ENCODE data around the gene SMURF1. TPM values are rescaled to one million over a fixed set of nuclear protein-coding genes. Genes with fewer than 3 reads are reported as not detected.
"Not testable (repeated sequence)": the region's sequence is repeated elsewhere in the genome, so short reads cannot be mapped to it uniquely, and the experiment has no call there.

Gene SMURF1
- total RNA-seq, 1 experiment from 2014 or later, result 15.9 TPM

DNA sequence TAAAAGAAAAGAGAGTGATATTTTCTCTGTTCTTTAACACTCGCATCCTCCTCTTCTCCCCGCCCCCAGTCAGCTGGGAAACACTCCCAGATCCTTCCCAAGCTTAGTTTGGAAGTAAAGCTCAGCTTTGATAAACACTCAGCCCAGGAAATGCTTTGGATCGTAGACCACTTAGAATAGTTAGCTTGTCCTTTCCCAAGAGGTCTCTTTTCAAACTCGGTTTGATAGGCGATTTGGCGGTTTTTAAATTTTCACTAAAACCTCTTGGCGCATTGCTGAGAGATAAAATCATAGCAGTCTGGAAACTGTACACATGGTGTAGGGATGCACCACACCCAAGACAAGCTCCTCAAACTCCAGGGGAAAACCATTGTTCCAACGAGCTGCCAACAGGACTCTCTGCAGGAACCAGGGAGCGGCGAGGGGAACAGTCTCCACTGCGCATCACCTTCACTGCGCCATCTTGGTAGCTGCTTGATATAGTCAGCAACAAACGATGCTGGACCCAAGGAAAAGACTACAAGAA, 22.3 kb downstream of the SMURF1 start:
- peak; percentile 35 for DNase-seq (ENCODE audit: low read depth)

DNA sequence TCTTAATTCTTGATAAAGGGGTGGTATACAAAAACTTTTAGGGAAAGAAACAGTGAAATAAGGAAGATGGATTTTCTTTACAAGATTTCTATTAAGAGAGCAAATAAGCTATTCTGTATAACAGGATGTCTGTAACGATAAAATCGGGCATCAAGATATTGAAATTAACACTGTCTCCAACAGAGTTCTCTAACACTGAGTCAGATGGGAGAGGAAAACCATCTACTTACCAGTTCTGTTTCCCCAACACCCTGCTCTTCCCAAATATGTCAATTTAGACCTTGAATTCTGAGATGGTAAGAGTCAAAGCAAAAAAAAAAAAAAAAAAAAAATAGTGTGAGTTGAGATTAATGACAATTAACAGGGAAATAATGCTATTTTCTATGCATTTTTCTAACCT, 23.0 kb downstream of the SMURF1 start:
- no peak for DNase-seq (ENCODE audit: low read depth)

DNA sequence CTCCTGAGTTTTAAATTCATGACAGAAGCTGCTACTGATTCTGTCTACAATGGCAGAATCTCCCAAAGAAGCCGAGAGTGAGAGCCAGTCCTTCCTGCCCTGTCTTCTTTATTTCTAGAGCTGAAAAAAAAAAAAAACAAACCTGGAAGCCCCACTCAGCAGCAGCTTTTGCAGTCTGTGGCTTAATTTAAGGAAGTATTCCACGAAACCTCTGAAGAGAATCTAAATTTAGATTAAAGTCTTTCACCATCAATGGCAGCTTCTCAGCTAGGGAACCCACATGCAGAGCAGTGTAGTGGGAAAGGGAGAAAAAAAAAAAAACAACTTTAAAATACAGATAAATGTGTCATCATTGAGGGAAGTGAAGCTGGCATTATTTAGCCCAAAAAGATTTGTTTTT, 23.4 kb downstream of the SMURF1 start:
- DNase-seq (ENCODE audit: low read depth), result peak; percentile 47

DNA sequence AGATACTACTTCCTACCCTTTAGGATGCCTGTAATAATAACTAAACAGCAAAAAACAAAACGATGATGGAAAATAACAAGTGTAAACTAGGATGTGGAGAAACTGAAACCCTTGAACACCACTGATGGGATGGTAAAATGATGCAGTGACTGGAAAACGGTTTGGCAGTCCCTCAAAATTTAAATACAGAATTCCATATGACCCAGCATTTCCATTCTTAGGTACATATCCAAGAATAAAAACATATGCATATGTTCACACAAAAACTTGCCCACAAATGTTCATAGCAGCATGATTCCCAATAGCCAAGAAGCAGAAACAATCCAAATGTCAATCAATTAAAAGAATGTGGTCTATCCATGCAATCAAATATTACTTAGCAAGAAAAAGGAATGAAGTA, 25.8 kb downstream of the SMURF1 start:
- DNase-seq (ENCODE audit: low read depth), result no peak

DNA sequence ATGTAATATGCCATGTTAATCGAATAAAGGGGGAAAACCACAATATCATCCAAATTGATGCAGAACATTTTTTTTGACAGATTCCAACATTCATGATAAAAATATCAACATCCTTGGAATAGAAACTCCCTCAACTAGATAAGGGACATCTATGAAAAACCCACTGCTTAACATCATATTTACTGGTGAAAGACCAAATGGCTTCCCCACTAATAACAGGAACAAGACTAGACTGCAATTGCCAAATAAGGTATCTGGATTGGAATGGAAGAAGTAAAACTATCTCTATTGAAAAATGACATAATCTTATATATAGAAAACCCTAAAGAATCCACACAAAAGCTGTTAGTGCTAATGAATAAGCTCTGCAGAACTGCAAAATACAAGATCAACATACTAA, 27.8 kb downstream of the SMURF1 start:
- no peak for DNase-seq (ENCODE audit: low read depth)

DNA sequence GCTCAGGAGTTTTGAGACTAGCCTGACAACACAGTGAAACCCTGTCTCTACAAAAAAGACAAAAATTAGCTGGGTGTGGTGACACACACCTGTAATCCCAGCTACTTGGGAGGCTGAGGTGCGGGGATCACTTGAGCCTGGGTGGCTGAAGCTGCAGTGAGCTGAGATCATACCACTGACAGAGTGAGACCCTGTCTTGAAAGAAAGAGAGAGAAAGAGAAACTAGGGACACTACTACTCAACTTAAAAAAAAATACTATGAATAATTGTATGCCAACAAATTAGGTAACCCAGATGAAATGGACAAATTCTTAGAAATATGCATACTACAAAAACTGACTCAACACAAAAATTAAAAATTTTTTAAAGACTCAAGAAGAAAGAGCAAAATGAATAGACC, 28.5 kb downstream of the SMURF1 start:
- no peak for DNase-seq (ENCODE audit: low read depth)

DNA sequence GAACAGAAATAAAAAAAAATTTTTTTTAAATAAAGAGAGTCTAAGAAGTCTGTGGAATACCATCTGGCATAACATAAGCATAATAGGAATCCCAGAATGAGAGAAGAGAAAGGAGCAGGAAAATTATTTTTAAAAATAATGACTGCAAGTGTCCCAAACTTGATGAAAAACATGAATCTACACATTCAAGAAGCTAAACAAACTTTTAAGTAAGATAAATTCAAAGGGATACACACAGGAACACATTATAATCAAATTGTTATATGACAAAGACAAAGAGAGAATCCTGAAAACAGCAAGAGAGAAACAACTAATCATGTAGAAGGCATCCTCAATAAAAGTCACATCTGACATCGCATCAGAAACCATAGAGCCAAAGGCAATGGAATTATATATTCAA, 30.9 kb downstream of the SMURF1 start:
- no peak for DNase-seq (ENCODE audit: low read depth)

DNA sequence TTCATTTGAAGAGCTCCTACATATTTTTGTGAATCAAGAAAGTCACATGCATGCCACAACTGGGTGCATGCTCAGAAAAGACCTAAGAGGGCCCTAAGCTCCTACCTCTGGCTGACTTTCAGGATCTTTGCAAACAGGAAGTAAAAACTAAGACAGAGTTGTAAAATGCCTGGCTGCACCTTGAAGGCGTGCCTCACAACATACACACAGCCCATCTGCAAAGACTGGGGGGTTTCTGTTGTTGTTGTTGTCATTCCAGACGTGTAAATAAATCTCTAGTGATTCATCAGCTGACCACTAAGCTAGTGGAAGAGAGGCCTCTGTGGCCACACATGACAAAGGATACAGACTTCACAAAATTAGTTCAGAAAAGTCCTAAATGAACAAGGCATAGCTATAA, 31.8 kb downstream of the SMURF1 start:
- DNase-seq (ENCODE audit: low read depth), result no peak

DNA sequence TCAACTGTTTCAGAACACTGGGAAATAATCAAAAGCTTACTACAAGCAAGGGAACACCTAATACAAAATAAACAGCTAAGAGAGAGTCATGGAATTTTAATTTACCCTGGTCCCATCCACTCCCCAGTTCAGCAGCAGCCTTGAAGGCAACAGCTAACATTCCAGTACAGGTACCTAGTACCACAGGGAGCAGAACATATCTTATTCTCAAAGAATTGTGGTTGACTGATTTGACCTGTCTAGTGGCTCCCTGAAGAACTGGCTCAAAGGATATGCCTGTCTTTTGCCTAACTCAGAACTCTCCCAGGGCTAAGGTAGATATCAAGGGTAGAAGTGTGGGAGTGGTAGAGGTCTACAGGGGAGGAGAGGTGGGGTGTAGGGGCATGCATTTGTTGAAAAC, 32.3 kb downstream of the SMURF1 start:
- DNase-seq (ENCODE audit: low read depth), result no peak

DNA sequence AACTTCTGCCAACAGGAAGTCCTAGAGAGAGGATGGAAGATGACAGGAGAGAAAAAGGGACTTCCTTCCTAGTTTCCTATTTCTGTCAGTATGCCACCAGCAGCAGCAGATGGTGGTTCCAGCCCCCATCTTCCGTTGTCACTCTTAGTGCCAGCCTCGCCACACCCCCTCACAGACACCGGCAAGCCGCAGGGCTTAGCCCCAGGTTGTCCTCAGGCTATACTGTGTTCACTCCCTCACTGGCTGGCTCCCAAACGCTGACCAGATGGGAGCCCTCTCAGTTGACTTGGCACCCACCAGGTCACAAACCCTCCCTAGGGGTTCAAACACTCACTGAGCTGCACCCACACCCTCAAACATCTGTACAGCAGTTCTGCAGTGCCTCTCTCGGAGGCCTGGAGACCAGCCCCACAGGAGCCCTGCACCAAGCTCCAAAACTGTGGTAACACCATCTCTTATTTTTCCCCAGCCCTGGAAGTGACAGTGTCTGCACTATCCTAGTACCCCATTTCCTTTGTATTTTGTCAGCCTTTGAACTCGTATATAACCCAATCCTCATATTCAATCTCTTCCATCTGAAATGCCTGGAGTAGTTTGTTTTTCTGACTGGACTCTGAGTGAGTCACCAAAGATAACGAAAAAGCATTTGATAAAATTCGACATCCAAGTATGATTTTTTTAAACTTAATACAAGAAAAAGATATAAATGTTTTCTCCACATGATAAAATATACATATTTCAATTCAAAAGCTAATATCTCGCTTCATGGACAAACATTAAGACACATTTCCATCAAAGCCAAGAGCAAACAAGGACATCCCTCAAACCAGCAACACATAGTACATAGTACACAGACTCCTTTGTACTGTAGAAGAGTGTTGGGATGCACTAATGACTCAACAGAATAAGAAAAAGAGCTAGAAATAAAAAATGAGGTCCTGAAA, 34.5 kb downstream of the SMURF1 start:
- DNase-seq (ENCODE audit: low read depth), result peak; percentile 67

DNA sequence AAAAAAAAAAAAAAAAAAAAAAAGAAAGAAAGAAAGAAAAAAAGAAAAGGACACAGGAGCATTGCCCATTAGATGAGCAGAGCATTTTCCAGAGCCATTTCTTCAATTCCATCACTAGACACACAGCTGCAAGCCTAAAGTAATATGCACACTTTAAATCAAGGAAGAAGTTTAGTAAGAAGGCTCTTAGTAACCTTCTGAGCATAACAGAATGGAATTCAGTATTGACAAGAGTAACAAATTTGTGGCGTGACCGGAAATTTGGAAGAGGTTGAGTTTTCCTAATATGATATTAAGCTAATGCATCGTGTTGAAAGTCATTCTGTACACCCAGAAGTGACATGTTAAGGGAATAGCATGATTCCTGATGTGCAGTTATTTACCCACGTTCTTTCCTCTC, 35.3 kb downstream of the SMURF1 start:
- no peak for DNase-seq (ENCODE audit: low read depth)

DNA sequence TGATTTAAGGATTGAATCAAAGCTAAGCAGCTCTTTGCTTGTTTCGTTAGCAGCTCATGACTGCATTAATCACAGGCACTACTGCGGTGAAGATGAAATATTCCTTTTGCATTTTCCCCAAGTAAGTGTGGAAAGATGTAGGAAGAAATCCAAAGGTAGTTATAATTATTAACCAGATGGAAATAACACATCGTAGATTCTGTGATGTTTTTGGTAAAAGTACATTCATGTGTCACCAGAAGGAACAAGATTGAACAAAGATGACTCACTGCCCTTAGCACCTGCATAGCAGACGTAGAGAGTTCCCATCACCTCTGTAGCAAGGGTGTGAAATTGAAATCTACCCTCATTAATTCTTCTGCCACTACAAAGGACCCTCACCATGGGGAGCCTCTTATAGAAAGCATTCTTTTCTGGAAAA, 37.1 kb downstream of the SMURF1 start:
- DNase-seq (ENCODE audit: low read depth), result no peak

DNA sequence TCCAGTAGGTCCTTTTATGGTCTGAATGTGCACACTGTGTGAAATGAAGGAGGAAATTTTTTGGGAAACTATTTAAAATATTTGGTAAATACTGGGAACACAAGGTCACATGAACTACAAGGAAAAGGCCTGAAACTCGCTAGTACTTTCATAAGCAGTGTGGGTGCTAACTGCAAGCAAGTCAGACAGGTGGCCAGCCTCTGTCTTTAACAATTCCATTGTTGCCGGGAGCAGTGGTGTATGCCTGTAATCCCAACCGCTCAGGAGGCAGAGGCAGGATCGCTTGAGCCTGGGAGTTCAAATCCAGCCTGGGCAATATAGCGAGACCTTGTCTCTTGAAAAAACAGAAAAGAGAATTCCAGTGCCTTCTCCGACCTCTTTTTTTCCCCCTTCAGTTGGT, 37.5 kb downstream of the SMURF1 start:
- no peak for DNase-seq (ENCODE audit: low read depth)

DNA sequence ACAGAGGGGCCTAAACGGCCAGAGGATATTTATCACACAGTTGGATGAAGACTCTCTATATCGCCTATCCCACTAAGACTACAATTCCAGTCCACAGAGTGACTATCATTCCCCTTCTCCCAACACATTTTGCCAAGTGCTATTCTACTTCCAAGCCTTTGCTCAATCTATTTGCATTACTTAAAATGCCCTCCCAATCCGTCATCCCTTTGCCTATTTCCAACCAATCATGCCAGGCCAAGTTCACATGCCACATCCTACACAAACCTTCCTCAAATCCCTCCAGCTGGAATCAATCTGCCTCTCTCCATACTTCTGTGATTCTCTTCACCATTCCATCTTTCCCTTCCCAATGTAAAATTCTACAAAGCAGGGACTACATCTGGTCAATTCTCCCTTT, 38.2 kb downstream of the SMURF1 start:
- no peak for DNase-seq (ENCODE audit: low read depth)

DNA sequence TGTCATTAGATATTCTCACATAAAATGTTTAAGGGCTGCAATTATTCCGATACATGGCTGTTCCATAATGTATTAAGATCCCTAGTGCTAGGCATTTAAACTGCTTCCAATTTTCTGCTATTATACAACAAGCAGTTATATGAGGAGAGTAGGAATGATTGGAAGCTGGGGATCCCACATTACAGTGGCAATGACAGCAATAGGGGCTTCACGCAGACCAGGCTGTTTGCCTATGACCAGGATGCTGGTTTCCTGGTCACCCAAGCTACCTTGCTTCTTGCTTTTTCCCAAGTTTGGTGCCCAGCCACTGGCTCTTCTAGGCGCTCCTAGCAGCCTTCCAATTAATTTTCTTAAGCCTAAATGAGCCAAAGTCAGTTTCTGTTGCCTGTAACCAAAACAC, 39.3 kb downstream of the SMURF1 start:
- DNase-seq (ENCODE audit: low read depth), result no peak

DNA sequence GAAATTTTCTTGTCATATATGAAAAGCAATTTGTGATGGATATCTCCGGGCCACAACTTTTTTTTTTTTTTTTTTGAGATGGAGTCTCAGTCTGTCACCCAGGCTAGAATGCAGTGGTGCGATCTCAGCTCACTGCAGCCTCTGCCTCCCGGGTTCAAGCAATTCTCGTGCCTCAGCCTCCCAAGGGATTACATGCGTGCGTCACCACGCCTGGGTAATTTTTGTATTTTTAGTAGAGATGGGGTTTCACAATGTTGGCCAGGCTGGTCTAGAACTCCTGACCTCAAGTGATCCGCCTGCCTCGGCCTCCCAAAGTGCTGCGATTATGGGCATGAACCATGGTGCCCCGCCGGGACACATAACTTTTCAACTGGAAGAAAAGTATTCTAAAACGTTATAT, 40.1 kb downstream of the SMURF1 start:
- DNase-seq (ENCODE audit: low read depth), result not testable (repeated sequence)

DNA sequence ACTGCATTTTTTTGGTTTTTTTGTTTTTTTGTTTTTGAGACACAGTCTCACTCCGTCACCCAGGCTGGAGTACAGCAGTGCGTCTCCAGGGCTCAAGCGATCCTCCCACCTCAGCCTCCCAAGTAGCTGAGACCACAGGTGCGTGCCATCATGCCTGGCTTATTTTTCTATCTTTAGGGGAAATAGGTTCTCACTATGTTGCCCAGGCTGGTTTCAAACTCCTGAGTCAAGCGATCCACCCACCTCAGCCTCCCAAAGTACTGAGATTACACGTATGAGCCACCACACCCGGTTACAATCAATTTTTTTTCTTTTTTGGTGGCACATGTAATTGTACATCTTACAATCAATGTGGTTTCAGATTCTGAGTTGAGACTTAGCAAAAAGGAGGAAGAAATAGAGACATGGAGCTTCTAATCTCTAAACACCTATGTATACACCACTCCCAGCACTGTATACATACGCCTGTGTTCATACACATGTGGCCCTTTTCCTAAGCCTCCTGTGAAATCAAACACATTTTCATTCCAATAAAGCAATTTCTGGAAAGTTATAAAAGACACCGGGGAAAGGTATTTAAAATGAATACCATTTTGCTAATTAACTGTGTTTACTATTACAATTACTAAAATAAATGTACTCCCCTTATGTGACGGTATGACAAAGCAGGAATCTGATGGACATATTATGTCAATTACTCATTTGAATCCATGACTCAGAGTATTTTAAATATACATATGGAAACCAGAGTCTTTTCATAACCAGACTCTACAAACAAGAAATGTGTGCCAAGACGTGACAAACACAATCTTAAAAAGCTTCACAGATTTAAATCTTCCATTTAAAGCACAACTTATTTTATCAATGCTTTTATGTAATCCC, 40.9 kb downstream of the SMURF1 start:
- peak; percentile 70 for DNase-seq (ENCODE audit: low read depth)

DNA sequence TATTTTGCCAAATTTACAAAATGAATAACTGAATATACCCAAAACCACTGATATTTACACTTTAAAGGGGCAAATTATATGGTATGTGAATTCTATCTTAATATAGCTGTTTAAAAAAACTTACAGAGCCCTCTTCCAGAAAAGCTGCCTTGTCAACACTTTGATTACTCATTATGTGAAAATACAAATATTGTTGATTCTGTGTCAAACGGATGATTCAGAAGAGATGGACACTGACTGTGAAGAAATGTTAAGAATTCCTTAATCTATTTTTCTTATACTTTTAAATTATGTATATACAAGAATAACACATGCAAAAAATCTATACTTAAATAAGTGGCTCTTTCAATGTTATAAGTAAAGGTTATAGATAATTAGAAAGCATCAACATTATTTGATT, 41.5 kb downstream of the SMURF1 start:
- no peak for DNase-seq (ENCODE audit: low read depth)

DNA sequence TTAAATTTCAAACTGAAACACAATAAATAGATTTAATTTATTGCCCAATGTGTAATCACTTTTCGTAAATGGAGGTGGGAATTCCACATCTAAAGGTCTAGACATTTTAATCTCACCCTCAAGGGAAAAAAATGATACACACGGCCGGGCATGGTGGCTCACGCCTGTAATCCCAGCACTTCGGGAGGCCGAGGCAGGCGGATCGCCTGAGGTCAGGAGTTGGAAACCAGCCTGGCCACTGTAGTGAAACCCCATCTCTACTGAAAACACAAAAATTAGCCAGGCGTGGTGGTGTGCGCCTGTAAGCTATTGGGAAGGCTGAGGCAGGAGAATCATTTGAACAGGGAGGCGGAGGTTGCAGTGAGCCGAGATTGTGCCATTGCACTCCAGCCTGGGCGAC, 42.4 kb downstream of the SMURF1 start:
- DNase-seq (ENCODE audit: low read depth), result not testable (repeated sequence)

DNA sequence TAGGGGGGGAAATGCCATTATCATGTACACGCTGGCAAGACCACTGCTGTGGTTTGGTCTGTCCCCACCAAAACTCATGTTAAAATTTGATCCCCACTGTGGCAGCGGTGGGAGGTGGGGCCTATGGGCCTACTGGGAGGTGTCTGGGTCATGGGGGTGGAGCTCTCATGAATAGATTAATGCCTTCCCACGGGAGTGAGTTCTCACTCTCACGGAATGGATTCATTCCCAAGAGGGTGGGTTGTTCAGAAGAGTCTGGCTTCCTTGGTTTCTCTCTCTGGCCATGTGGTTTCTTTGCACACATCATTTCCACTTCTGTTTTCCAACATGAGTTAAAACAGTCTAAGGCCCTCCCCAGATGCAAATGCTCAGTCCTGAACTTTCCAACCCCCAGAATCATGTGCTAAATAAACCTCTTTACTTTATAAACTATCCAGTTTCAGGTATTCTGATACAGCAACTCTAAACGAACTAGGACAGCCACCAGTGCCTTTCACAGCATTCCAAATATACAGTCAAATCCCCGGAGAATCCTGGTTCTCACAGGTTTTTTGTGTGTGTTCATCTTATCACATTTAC, 44.3 kb downstream of the SMURF1 start:
- DNase-seq (ENCODE audit: low read depth), result peak; percentile 76

DNA sequence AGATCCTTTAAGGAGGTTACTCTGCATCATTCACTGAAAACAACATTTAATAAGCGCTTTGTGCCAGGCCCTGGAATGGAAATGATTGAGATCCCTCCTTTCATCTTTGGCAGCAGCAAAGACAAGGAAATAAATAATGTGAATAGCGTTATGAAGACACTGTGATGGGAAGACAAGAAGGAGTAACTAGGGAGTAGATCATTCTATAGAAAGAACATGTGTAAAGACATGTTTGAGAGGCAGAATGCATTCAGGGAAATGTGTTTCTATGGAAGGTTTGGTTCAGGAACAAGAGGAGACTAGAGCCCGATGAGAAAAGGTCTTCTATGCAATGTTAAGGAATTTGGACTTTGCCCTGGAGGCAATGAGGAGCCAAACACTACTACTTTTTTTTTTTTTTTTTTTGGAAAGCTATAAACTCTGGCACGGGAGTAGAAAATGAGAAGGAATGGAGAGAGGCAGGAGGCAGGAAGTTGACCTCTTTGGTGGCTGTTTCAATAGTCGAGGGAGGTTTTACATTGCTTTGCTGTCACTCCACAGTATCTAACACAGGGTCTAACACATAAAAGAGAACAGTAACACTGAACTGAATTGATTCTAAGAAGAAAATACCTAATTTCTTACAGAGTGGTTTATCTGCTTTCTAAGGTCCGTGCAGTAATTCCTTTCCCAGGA, 44.9 kb downstream of the SMURF1 start:
- DNase-seq (ENCODE audit: low read depth), result peak; percentile 86

All from RPMI7951 (cell line).